ENCODE data around the gene RNF128. TPM values are rescaled to one million over a fixed set of nuclear protein-coding genes. Genes with fewer than 3 reads are reported as not detected.

RNF128 gene
- total and polyA plus RNA-seq, 10 of the 15 experiments (the other 5 are each of a cell fraction or from before 2014, with no cell fraction given): 0.10 TPM; not detected in 9

- TF ChIP-seq BHLHE40 (IDR thresholded peaks at IDR 0.05; ENCODE audit: borderline replicate concordance in 1 of 2, low read depth in 2 of 2, low read length in 1 of 2): no peak
- no peak for TF ChIP-seq ZBTB11 (CRISPR knock-in tag; IDR thresholded peaks at IDR 0.05)
- no peak for TF ChIP-seq CHD1 (IDR thresholded peaks at IDR 0.05; ENCODE audit: low read depth, low read length)
Measured at GRCh38 chrX:106718709-106719108, 7.8 kb upstream of the RNF128 start (continued).

- no peaks in the 10 kb centered on the region for H3K9me3 ChIP-seq (replicated peaks; ENCODE audit: control insufficient read depth, insufficient read depth, low read length)
- FAIRE-seq: no peak
- no peak overlapping the region for H3K9ac ChIP-seq (ENCODE audit: control insufficient read depth, insufficient read depth, low read length)
- BruUV-seq (replicated peaks): no TSS peak
- H3K4me3 ChIP-seq: no peak overlapping the region
- ATAC-seq: no peak
- H4K20me1 ChIP-seq (ENCODE audit: control insufficient read depth, insufficient read depth): no peaks in the 10 kb centered on the region
- 0 out of 4 replicates have a peak, but pooled peaks cover 0 to 2% of the 10 kb centered on the region in 2 experiments for H3K27me3 ChIP-seq (replicated peaks in 1 of 2; ENCODE audit: control insufficient read depth in 2 of 2, insufficient read depth in 2 of 2, low read length in 1 of 2)
- POLR2A ChIA-PET: no interaction called here
- no peaks in the 10 kb centered on the region for H3K4me1 ChIP-seq (ENCODE audit: control insufficient read depth, insufficient read depth, low read length)
- no peak overlapping the region for H3K4me2 ChIP-seq (ENCODE audit: control insufficient read depth, insufficient read depth)
- H3K79me2 ChIP-seq (ENCODE audit: control insufficient read depth, insufficient read depth, low read length): no peaks in the 10 kb centered on the region
- intact Hi-C loops (cut with micrococcal nuclease; ENCODE audit: unreplicated experiment): no loop called here
- 32% methylated on average over 8 of the region's 8 CpGs for WGBS (ENCODE audit: insufficient coverage, insufficient replicate concordance, low lambda C conversion rate, missing lambda C conversion rate)
- RAD21 ChIA-PET (ENCODE audit: unreplicated experiment): no interaction called here
- SMC1A ChIA-PET (ENCODE audit: uncharacterized antibody, unreplicated experiment): no interaction called here
- in situ Hi-C loops (cut with MboI): no loop called here
- H3K36me3 ChIP-seq (ENCODE audit: control insufficient read depth in 2 of 2, insufficient read depth in 2 of 2, low read length in 1 of 2): no peaks in the 10 kb centered on the region
- H2AFZ ChIP-seq (ENCODE audit: control insufficient read depth, low read depth, low read length): no peak overlapping the region
- CTCF ChIA-PET: interaction anchor here (1.8 kb wide), 1 partner anchor 10 kb away, joined by 5 read pairs; no protein-coding TSS in a partner anchor
- DNase-seq (ENCODE audit: low read depth, low spot score): no peak
- H3K27ac ChIP-seq (ENCODE audit: control insufficient read depth, insufficient read depth): no peak overlapping the region
- TF ChIP-seq CUX1 (IDR thresholded peaks at IDR 0.05; ENCODE audit: insufficient replicate concordance, low read depth, low read length): no peak
- TF ChIP-seq RAD51 (IDR thresholded peaks at IDR 0.05): no peak
- no peak for TF ChIP-seq SIX5 (IDR thresholded peaks at IDR 0.05; ENCODE audit: low read depth, low read length, severe bottlenecking)
- no peak for TF ChIP-seq NR2C1 (IDR thresholded peaks at IDR 0.05)
- TF ChIP-seq, protein P1, sequence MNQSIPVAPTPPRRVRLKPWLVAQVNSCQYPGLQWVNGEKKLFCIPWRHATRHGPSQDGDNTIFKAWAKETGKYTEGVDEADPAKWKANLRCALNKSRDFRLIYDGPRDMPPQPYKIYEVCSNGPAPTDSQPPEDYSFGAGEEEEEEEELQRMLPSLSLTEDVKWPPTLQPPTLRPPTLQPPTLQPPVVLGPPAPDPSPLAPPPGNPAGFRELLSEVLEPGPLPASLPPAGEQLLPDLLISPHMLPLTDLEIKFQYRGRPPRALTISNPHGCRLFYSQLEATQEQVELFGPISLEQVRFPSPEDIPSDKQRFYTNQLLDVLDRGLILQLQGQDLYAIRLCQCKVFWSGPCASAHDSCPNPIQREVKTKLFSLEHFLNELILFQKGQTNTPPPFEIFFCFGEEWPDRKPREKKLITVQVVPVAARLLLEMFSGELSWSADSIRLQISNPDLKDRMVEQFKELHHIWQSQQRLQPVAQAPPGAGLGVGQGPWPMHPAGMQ (IDR thresholded peaks at IDR 0.05; ENCODE audit: borderline replicate concordance): no peak
- TF ChIP-seq MEF2B (IDR thresholded peaks at IDR 0.05; ENCODE audit: partially characterized antibody, poor library complexity, severe bottlenecking): no peak
- no peak for TF ChIP-seq CREM (IDR thresholded peaks at IDR 0.05; ENCODE audit: low read depth)
Measured at GRCh38 chrX:106725931-106726330, 570 bp upstream of the RNF128 start.

Data from GM12878 (cell line).